ENCODE results near the gene TARS3. TPM values are rescaled to one million over a fixed set of nuclear protein-coding genes. Genes with fewer than 3 reads are reported as not detected.

TARS3 gene
- total RNA-seq, 2 donors from 2014 or later: 6.8 to 9.1 TPM

DNA sequence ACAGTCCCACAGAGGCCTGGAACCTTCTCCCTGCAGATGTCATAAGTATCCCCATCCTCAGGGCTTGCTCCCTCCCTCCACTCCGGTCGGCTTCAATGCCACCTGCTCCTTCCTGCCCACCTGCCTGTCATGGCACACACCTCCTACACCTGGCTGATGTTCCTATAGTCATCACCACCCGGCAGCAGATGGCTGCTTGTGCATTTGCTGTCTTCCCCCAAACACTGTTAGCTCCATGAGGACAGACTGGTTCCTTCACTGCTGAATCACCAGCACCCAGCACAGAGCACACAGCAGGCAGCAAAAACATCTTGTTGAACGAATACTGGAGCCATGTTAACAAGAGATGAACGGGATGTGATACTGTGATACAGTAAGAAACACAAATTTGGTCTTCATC lies 14.8 kb downstream of the TARS3 start:
- ATAC-seq (no peak), DNase-seq (no peak)
- intact Hi-C loops (cut with DNase I, micrococcal nuclease): no loop called here

GRCh38 chr15:101707983-101708382 lies 16.3 kb downstream of the TARS3 start:
- intact Hi-C loops (cut with DNase I, micrococcal nuclease): no loop called here
- no peak for ATAC-seq
- DNase-seq: no peak

- ATAC-seq (no peak), DNase-seq (no peak)
- intact Hi-C loops (cut with DNase I, micrococcal nuclease): no loop called here
Observed at GRCh38 chr15:101702077-101702476, 22.2 kb downstream of the TARS3 start.

GRCh38 chr15:101698314-101698713 lies 26.0 kb downstream of the TARS3 start:
- DNase-seq (no peak), ATAC-seq (no peak)
- intact Hi-C loops (cut with DNase I, micrococcal nuclease): no loop called here

DNA sequence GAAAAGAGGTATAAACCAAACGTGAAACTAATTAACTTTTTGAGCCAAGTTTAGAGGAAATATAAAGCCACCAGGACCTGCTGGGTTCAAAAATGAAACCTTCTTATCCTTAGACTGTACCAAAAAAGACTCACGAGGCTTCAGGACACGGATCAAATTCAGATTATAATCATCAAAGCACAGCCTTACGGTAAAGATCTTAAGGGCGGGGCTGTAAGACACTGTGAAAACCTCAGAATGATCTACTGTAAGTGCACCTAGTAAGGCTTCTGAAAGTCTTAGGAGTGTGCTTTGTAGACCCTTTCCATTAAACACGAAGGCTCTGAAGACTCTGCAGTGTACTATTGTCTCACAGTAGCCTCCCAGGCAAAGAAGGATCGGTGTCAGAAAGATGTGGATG lies 26.8 kb downstream of the TARS3 start:
- DNase-seq (no peak), ATAC-seq (no peak)
- intact Hi-C loops (cut with DNase I, micrococcal nuclease): no loop called here

DNA sequence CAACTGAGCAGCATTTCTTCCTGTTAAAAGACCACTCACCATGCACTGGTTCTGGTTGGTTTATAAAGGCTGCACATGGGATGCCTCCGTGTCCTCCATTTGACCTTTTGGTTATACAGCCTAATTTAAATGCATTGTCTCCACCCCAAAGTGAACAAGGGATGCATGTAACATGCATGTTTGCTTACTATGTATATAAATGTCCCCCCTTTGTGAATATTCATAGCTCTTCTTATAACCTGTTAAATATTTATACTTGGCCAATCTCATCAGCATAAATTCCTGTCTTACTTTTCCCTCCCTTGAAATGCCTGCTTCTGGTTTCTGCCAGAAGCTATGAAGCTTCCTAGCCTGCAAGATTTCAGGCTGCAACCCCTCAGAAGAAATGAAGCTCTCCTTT lies 27.4 kb downstream of the TARS3 start:
- DNase-seq (no peak), ATAC-seq (no peak)
- intact Hi-C loops (cut with DNase I, micrococcal nuclease): no loop called here

GRCh38 chr15:101694261-101694660 lies 30.0 kb downstream of the TARS3 start:
- intact Hi-C loops (cut with DNase I, micrococcal nuclease): no loop called here
- no peak for DNase-seq
- ATAC-seq: no peak

- ATAC-seq (no peak), DNase-seq (no peak)
- intact Hi-C loops (cut with DNase I, micrococcal nuclease): no loop called here
Observed at GRCh38 chr15:101692801-101693598, 31.3 kb downstream of the TARS3 start.

DNA sequence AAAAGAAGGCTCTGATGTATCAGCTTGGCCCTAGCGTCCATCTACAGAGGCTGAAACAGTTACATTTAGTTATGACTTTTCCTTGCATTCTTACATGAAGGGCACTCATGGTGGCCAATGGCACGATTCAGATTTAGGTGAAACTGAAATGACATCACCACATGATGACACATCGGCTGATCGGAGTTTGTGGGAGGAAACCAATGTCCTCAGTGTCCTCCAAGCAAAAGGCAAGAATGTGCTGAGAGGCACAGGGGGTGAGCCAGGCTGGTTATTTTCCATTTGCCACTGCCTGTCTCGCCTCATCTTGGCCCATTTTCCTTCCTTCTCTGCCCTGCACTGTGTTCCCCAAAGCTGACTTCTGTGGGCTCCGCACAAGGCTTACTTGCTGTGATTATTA lies 34.4 kb downstream of the TARS3 start:
- DNase-seq (no peak), ATAC-seq (no peak)
- intact Hi-C loops (cut with DNase I, micrococcal nuclease): no loop called here

- DNase-seq (no peak), ATAC-seq (no peak)
- intact Hi-C loops (cut with DNase I, micrococcal nuclease): no loop called here
Observed at GRCh38 chr15:101686718-101687117, 37.6 kb downstream of the TARS3 start.

GRCh38 chr15:101684877-101685276 lies 39.4 kb downstream of the TARS3 start:
- DNase-seq (no peak), ATAC-seq (no peak)
- intact Hi-C loops (cut with DNase I, micrococcal nuclease): no loop called here

DNA sequence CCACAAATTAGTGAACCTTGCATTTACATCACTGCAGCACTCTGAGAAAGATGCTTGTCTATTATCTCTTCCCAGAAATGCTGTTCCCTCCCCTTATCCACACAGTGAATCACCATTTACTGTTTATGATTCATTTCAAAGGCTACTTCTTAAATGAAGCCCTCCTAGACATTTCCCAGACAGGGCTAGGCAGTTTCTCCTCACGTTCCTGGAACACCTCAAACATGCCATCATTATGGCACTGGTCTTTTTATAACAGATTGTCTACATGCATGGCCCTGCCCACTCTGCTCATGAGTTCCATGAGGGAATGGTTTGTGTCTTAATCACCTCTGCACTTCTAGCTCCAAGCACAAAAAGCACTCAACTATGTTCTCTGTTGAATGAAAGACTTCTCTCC lies 39.9 kb downstream of the TARS3 start:
- intact Hi-C loops (cut with DNase I, micrococcal nuclease): no loop called here
- ATAC-seq: peak; percentile 25
- no peak for DNase-seq

DNA sequence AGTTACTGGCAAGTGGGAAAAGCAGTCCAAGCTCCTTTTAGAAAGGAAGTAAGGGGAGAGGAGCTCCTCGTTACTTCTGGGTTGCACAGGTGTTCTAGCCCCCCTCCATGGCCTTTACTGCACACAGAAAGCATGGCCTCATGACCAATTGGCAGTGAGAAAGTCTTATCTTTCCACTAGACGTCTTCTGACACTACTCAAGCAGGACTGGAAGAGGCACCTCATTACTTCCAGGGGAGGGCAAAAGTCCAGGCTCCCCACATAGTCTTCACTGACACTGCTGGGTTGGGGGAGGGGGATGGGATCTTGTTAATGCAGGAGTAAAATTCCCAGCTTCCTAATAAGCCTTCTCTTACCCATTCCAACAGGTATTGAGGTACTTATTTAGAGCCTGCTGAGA lies 44.5 kb downstream of the TARS3 start:
- intact Hi-C loops (cut with DNase I, micrococcal nuclease): no loop called here
- DNase-seq (no peak), ATAC-seq (no peak)

- DNase-seq: no peak
- ATAC-seq: no peak
- intact Hi-C loops (cut with DNase I, micrococcal nuclease): no loop called here
Observed at GRCh38 chr15:101676921-101677329, 47.3 kb downstream of the TARS3 start.

- ATAC-seq (no peak), DNase-seq (no peak)
- intact Hi-C loops (cut with DNase I, micrococcal nuclease): no loop called here
Observed at GRCh38 chr15:101675796-101676582, 48.3 kb downstream of the TARS3 start.

DNA sequence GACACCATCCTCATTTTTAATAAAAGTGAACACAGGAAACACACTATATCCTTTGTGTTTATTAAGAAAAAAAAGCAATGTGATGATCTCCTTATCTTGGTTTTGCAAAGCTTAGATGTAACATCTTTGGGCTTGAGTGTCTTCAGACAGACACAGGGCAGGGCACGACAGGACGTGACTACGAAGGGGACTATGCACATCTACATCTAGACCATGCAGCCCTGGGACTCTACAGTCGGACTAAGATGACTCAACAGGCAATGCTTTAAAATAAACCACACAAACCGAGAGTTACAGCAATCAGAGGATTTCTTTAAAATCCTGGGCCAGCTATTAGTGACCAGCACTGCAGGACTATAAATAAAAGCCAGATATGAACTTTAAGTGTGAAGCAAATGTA lies 49.3 kb downstream of the TARS3 start:
- intact Hi-C loops (cut with DNase I, micrococcal nuclease): no loop called here
- ATAC-seq: no peak
- DNase-seq: no peak

DNA sequence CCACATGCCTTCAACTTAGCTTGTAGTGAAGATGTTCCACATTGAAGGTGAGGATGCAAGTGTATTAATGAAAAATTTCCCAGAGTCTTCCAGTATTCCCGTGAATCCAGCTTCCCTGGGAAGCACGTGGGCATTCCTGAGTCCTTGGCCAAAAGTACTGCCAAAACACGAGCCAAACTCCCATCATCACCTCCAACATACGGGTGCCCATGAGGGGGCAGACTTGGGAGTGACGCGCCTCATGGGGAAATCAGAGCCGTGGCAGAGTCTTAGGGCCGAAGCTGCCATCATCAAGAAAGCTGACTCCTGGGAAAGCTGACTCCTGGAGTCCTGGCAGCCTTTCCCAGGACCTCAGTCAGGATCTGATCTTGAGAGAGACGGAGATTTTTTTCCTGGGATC lies 52.0 kb downstream of the TARS3 start:
- intact Hi-C loops (cut with DNase I, micrococcal nuclease): no loop called here
- ATAC-seq: no peak
- no peak for DNase-seq

GRCh38 chr15:101669744-101670143 lies 54.5 kb downstream of the TARS3 start:
- ATAC-seq: no peak

GRCh38 chr15:101667881-101668280 lies 56.4 kb downstream of the TARS3 start:
- DNase-seq (no peak), ATAC-seq (no peak)
- intact Hi-C loops (cut with DNase I, micrococcal nuclease): no loop called here

More at GRCh38 chr15:101669744-101670143, 54.5 kb downstream of the TARS3 start:
- DNase-seq: no peak
- intact Hi-C loops (cut with DNase I, micrococcal nuclease): no loop called here

- no peak for DNase-seq
Observed at GRCh38 chr15:101664303-101664913, 59.9 kb downstream of the TARS3 start.

More at GRCh38 chr15:101664303-101664913, 59.9 kb downstream of the TARS3 start:
- no peak for ATAC-seq
- intact Hi-C loops (cut with DNase I, micrococcal nuclease): no loop called here

Measured in left colon (tissue), 2 donors.